Neural cell (in vitro differentiated cells): ENCODE data around the gene EXOC2. TPM values are rescaled to one million over a fixed set of nuclear protein-coding genes. Genes with fewer than 3 reads are reported as not detected.

ENCODE experiments used
- H2AFZ ChIP-seq: fragments of 200-600, 300-800 bp; sonication (generic), shearing (Covaris generic); 2 replicates; pipeline ENCODE4 v1.6.0; 2014; ENCODE audit warnings: low read depth, mild to moderate bottlenecking, antibody characterized with exemption, low read length, moderate library complexity
- H3F3A ChIP-seq: fragments of 200-600 bp; shearing (Covaris generic); 2 replicates; pipeline ENCODE4 v1.6.1; 2016; ENCODE audit warnings: mild to moderate bottlenecking, moderate library complexity, mixed read lengths, antibody characterized with exemption, low read length; ENCODE audit not compliant: insufficient read depth, poor library complexity, severe bottlenecking
- H3K27ac ChIP-seq: fragments of 200-600, 300-800 bp; sonication (generic), shearing (Covaris generic); 2 replicates; pipeline ENCODE4 v1.5.1; 2014; ENCODE audit warnings: mild to moderate bottlenecking, low read length, moderate library complexity
- H3K27me3 ChIP-seq: fragments of 300-800, 200-600 bp; sonication (generic), shearing (Covaris generic); 2 replicates; pipeline ENCODE4 v1.6.0; 2014; ENCODE audit warnings: mild to moderate bottlenecking, low read depth, low read length, moderate library complexity; ENCODE audit not compliant: insufficient read depth
- H3K36me3 ChIP-seq: fragments of 300-800, 200-600 bp; sonication (generic), shearing (Covaris generic); 2 replicates; pipeline ENCODE4 v1.5.1; 2014; ENCODE audit warnings: mild to moderate bottlenecking, antibody characterized with exemption, low read length, moderate library complexity; ENCODE audit not compliant: insufficient read depth
- H3K4me2 ChIP-seq: fragments of 300-800, 200-600 bp; sonication (generic), shearing (Covaris generic); 2 replicates; pipeline ENCODE4 v1.6.0; 2014; ENCODE audit warnings: mild to moderate bottlenecking, low read length
- H3K4me3 ChIP-seq: fragments of 300-800, 200-600 bp; sonication (generic), shearing (Covaris generic); 2 replicates; pipeline ENCODE4 v1.5.1; 2014; ENCODE audit warnings: mild to moderate bottlenecking, low read length, moderate library complexity
- H3K79me2 ChIP-seq: fragments of 200-600 bp; shearing (Covaris generic); replicated peaks from 2 replicates; pipeline ENCODE4 v1.6.0; 2014; ENCODE audit warnings: mild to moderate bottlenecking, low read length, moderate library complexity; ENCODE audit not compliant: insufficient read depth
- H3K9ac ChIP-seq: fragments of 300-800, 200-600 bp; sonication (generic), shearing (Covaris generic); 2 replicates; pipeline ENCODE4 v1.6.1; 2016; ENCODE audit warnings: mild to moderate bottlenecking, low read length, mixed read lengths
- H3K9me2 ChIP-seq: fragments of 200-600 bp; shearing (Covaris generic); 2 replicates; pipeline ENCODE4 v1.6.1; 2016; ENCODE audit warnings: mild to moderate bottlenecking, low read length, mixed read lengths; ENCODE audit not compliant: insufficient read depth
- H3K9me3 ChIP-seq: fragments of 200-600, 300-800 bp; sonication (generic), shearing (Covaris generic); 2 replicates; pipeline ENCODE4 v1.6.1; 2016; ENCODE audit warnings: mild to moderate bottlenecking, mixed run types, low read length, moderate library complexity, mixed read lengths
- H4K20me1 ChIP-seq: fragments of 200-600 bp; shearing (Covaris generic); 2 replicates; pipeline ENCODE4 v1.6.1; 2016; ENCODE audit warnings: mild to moderate bottlenecking, mixed run types; ENCODE audit not compliant: insufficient read depth
- CTCF ChIP-seq: fragments of 450-650 bp; IDR thresholded peaks from 2 replicates; pipeline ENCODE4 v1.5.1; 2014; ENCODE audit warnings: antibody characterized with exemption, mild to moderate bottlenecking, moderate library complexity; ENCODE audit not compliant: poor library complexity, severe bottlenecking
- EP300 ChIP-seq: fragments of 450-650 bp; conservative IDR thresholded peaks from 2 replicates; pipeline ENCODE4 v1.6.1; 2014; ENCODE audit warnings: antibody characterized with exemption, mild to moderate bottlenecking, moderate library complexity; ENCODE audit not compliant: poor library complexity, severe bottlenecking
- EZH2 ChIP-seq: fragments of 200-600, 300-800 bp; shearing (Covaris generic), sonication (generic); IDR thresholded peaks from 2 replicates; pipeline ENCODE4 v1.6.1; 2014; ENCODE audit warnings: antibody characterized with exemption, low read length, borderline replicate concordance, mild to moderate bottlenecking; ENCODE audit not compliant: insufficient read depth, poor library complexity, severe bottlenecking
- MXI1 ChIP-seq: fragments of 450-650 bp; conservative IDR thresholded peaks from 2 replicates; pipeline ENCODE4 v1.6.1; 2014; ENCODE audit warnings: antibody characterized with exemption, mild to moderate bottlenecking; ENCODE audit not compliant: poor library complexity, severe bottlenecking
- POLR2AphosphoS5 ChIP-seq: IDR thresholded peaks from 2 replicates; pipeline ENCODE4 v1.6.1; 2012
- RAD21 ChIP-seq: fragments of 450-650 bp; conservative IDR thresholded peaks from 2 replicates; pipeline ENCODE4 v1.6.1; 2014; ENCODE audit warnings: antibody characterized with exemption, mild to moderate bottlenecking, moderate library complexity
- SMC3 ChIP-seq: fragments of 450-650 bp; conservative IDR thresholded peaks from 2 replicates; pipeline ENCODE4 v1.6.1; 2014; ENCODE audit warnings: antibody characterized with exemption, mild to moderate bottlenecking, moderate library complexity; ENCODE audit not compliant: poor library complexity
- TAF1 ChIP-seq: IDR thresholded peaks from 2 replicates; pipeline ENCODE4 v1.6.1; 2012; ENCODE audit warnings: low read depth
- polyA plus RNA-seq: library from polyadenylated mRNA; depleted of rRNA; stranded (reverse); fragments of >200 nt; gene quantifications from 2 replicates; pipeline ENCODE4 v1.2.3, GENCODE V29; 2014
- TF ChIP-seq, protein P1 (sequence below): IDR thresholded peaks from 2 replicates; pipeline ENCODE4 v1.6.1; 2012; ENCODE audit warnings: borderline replicate concordance

The EXOC2 gene
- polyA plus RNA-seq, 1 donor from 2014 or later: 38.6 TPM

GRCh38 chr6:583116-583515 is 109.8 kb downstream of the EXOC2 start:
- H3K27me3 ChIP-seq: no peaks in the 10 kb centered on the region
- H3F3A ChIP-seq: no peaks in the 10 kb centered on the region
- no peak overlapping the region for H3K27ac ChIP-seq
- H3K4me2 ChIP-seq: no peak overlapping the region
- no peak overlapping the region for H3K9ac ChIP-seq
- no peaks in the 10 kb centered on the region for H3K36me3 ChIP-seq
- no peak overlapping the region for H3K4me3 ChIP-seq
- no peaks in the 10 kb centered on the region for H3K79me2 ChIP-seq
- no peaks in the 10 kb centered on the region for H3K9me3 ChIP-seq
- H3K9me2 ChIP-seq: no peaks in the 10 kb centered on the region
- H4K20me1 ChIP-seq: no peaks in the 10 kb centered on the region
- TF ChIP-seq EZH2 (no peak), MXI1 (no peak), TAF1 (no peak), SMC3 (no peak), EP300 (no peak), POLR2AphosphoS5 (no peak), RAD21 (no peak), CTCF (no peak)
- TF ChIP-seq, protein P1, sequence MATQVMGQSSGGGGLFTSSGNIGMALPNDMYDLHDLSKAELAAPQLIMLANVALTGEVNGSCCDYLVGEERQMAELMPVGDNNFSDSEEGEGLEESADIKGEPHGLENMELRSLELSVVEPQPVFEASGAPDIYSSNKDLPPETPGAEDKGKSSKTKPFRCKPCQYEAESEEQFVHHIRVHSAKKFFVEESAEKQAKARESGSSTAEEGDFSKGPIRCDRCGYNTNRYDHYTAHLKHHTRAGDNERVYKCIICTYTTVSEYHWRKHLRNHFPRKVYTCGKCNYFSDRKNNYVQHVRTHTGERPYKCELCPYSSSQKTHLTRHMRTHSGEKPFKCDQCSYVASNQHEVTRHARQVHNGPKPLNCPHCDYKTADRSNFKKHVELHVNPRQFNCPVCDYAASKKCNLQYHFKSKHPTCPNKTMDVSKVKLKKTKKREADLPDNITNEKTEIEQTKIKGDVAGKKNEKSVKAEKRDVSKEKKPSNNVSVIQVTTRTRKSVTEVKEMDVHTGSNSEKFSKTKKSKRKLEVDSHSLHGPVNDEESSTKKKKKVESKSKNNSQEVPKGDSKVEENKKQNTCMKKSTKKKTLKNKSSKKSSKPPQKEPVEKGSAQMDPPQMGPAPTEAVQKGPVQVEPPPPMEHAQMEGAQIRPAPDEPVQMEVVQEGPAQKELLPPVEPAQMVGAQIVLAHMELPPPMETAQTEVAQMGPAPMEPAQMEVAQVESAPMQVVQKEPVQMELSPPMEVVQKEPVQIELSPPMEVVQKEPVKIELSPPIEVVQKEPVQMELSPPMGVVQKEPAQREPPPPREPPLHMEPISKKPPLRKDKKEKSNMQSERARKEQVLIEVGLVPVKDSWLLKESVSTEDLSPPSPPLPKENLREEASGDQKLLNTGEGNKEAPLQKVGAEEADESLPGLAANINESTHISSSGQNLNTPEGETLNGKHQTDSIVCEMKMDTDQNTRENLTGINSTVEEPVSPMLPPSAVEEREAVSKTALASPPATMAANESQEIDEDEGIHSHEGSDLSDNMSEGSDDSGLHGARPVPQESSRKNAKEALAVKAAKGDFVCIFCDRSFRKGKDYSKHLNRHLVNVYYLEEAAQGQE: no peak
- H2AFZ ChIP-seq: no peak overlapping the region

GRCh38 chr6:582370-582769 is 110.6 kb downstream of the EXOC2 start:
- Histone ChIP-seq H3K27me3 (no peaks in the 10 kb centered on the region), H3K9me2 (no peaks in the 10 kb centered on the region), H3K9me3 (no peaks in the 10 kb centered on the region), H3F3A (no peaks in the 10 kb centered on the region), H3K79me2 (no peaks in the 10 kb centered on the region), H3K27ac (no peak overlapping the region), H3K9ac (no peak overlapping the region), H3K36me3 (no peaks in the 10 kb centered on the region), H4K20me1 (no peaks in the 10 kb centered on the region), H3K4me3 (no peak overlapping the region), H3K4me2 (no peak overlapping the region), H2AFZ (no peak overlapping the region)
- TF ChIP-seq MXI1: no peak

- H3K9me2 ChIP-seq: no peaks in the 10 kb centered on the region
- no peak overlapping the region for H2AFZ ChIP-seq
- H3K36me3 ChIP-seq: peaks cover 4% of the 10 kb centered on the region
- H3K4me3 ChIP-seq: no peak overlapping the region
- no peak overlapping the region for H3K9ac ChIP-seq
- no peaks in the 10 kb centered on the region for H3K27me3 ChIP-seq
- H3K4me2 ChIP-seq: no peak overlapping the region
- no peak overlapping the region for H3K27ac ChIP-seq
- no peaks in the 10 kb centered on the region for H3K79me2 ChIP-seq
- H3F3A ChIP-seq: no peaks in the 10 kb centered on the region
- TF ChIP-seq RAD21 (no peak), MXI1 (no peak), EP300 (no peak), SMC3 (peak; percentile 19), TAF1 (no peak), CTCF (peak; percentile 36)
- H3K9me3 ChIP-seq: peaks cover 5% of the 10 kb centered on the region
- no peaks in the 10 kb centered on the region for H4K20me1 ChIP-seq
These were observed 113.6 kb downstream of the EXOC2 start for GRCh38 chr6:579339-579738.
